A549 (cell line): ENCODE data around the gene KRTAP2-4. TPM values are rescaled to one million over a fixed set of nuclear protein-coding genes. Genes with fewer than 3 reads are reported as not detected.

ENCODE experiments used
- ATAC-seq, 2 experiments: fragments of 200-7000 bp in 1 of 2; fragments of >200 bp in 1 of 2; cut with Nextera tagmentation in 1 of 2; cut with Tn5 transposase in 1 of 2; 3 replicates each; pipeline versions ENCODE4 v1.8.0 to v1.9.1; 2018 to 2020; ENCODE audit warnings: mild to moderate bottlenecking in 1 of 2, moderate library complexity in 1 of 2
- CTCF ChIA-PET: fragments of 300-600 bp; sonication (Branson Sonifier 250); formaldehyde crosslinking; extraction: SDS; loops from one replicate; lab custom pipeline; 2021; ENCODE audit warnings: antibody characterized with exemption, inconsistent platforms; lab: Yijun Ruan, JAX
- POLR2A ChIA-PET: fragments of 350-600 bp; formaldehyde crosslinking; extraction: SDS; loops from one replicate; lab custom pipeline; 2021; ENCODE audit warnings: antibody characterized with exemption, inconsistent platforms; lab: Yijun Ruan, JAX
- DNase-seq, 2 experiments: peaks; one replicate each; pipeline versions ENCODE4 v3.0.0 to v3.0.0-alpha.2; 2011 to 2016; ENCODE audit warnings: low read depth in 1 of 2, low spot score in 1 of 2
- FAIRE-seq: peaks from 2 replicates; lab custom pipeline; 2011; peaks lifted over from hg19 to GRCh38; lab: Jason Lieb, UNC
- H3K27ac ChIP-seq, 2 experiments: fragments of >200 bp; sonication (Bioruptor Twin); formaldehyde crosslinking; 3 replicates each; pipeline ENCODE4 v1.5.1; 2016 to 2017
- H3K4me1 ChIP-seq: fragments of >200 bp; sonication (Bioruptor Twin); formaldehyde crosslinking; 3 replicates; pipeline ENCODE4 v1.6.1; 2016
- H3K4me2 ChIP-seq: fragments of >200 bp; sonication (Bioruptor Twin); formaldehyde crosslinking; 3 replicates; pipeline ENCODE4 v1.6.1; 2016
- H3K4me3 ChIP-seq: fragments of >200 bp; sonication (Bioruptor Twin); formaldehyde crosslinking; 3 replicates; pipeline ENCODE4 v1.5.1; 2016
- H3K9me3 ChIP-seq: fragments of >200 bp; sonication (Bioruptor Twin); formaldehyde crosslinking; 3 replicates; pipeline ENCODE4 v1.6.1; 2016
- BHLHE40 ChIP-seq: IDR thresholded peaks from 2 replicates; pipeline ENCODE4 v1.6.1; 2012; ENCODE audit warnings: low read depth, low read length, inconsistent platforms
- CBX2 ChIP-seq: fragments of 200-600 bp; sonication (generic); IDR thresholded peaks from 2 replicates; pipeline ENCODE4 v1.6.1; 2016; ENCODE audit warnings: low read depth, mild to moderate bottlenecking, borderline replicate concordance
- CHD2 ChIP-seq: fragments of 150-350 bp; IDR thresholded peaks from 2 replicates; pipeline ENCODE4 v1.6.1; 2014; ENCODE audit warnings: low read length; ENCODE audit not compliant: partially characterized antibody
- CHD4 ChIP-seq: fragments of 200-600 bp; sonication (generic); IDR thresholded peaks from 2 replicates; pipeline ENCODE4 v1.6.1; 2016; ENCODE audit warnings: antibody characterized with exemption, mild to moderate bottlenecking, borderline replicate concordance
- EHF ChIP-seq: fragments of 250-450 bp; sonication (Bioruptor Pico); IDR thresholded peaks from 2 replicates; pipeline ENCODE4 v1.5.0; 2020; ENCODE audit warnings: mild to moderate bottlenecking
- FOSB ChIP-seq: fragments of 250-450 bp; sonication (Bioruptor Pico); IDR thresholded peaks from 2 replicates; pipeline ENCODE4 v1.5.0; 2020; ENCODE audit warnings: mild to moderate bottlenecking, moderate library complexity
- FOXS1 ChIP-seq: fragments of 250-450 bp; sonication (Bioruptor Pico); IDR thresholded peaks from 2 replicates; pipeline ENCODE4 v1.5.0; 2020; ENCODE audit warnings: mild to moderate bottlenecking, moderate library complexity
- HEYL ChIP-seq: fragments of 250-450 bp; sonication (Bioruptor Pico); IDR thresholded peaks from 2 replicates; pipeline ENCODE4 v1.8.0; 2021; ENCODE audit warnings: mild to moderate bottlenecking, moderate library complexity
- HOXA7 ChIP-seq: fragments of 250-450 bp; sonication (Bioruptor Pico); IDR thresholded peaks from 2 replicates; pipeline ENCODE4 v1.5.0; 2020; ENCODE audit warnings: mild to moderate bottlenecking, moderate library complexity
- HOXB13 ChIP-seq: fragments of 250-450 bp; sonication (Bioruptor Pico); IDR thresholded peaks from 2 replicates; pipeline ENCODE4 v1.5.0; 2020; ENCODE audit warnings: low read depth, mild to moderate bottlenecking, moderate library complexity
- HOXB5 ChIP-seq: fragments of 250-450 bp; sonication (Bioruptor Pico); IDR thresholded peaks from 2 replicates; pipeline ENCODE4 v1.5.0; 2020; ENCODE audit warnings: mild to moderate bottlenecking, moderate library complexity
- JUN ChIP-seq, 2 experiments: fragments of >200 bp; sonication (Bioruptor Twin); formaldehyde crosslinking; IDR thresholded peaks; 2 replicates in 1 of 2; 3 replicates in 1 of 2; pipeline ENCODE4 v1.6.1; 2016 to 2017
- JUNB ChIP-seq: fragments of >200 bp; sonication (Bioruptor Twin); formaldehyde crosslinking; IDR thresholded peaks from 2 replicates; pipeline ENCODE4 v1.6.1; 2016
- MAZ ChIP-seq: fragments of 150-350 bp; IDR thresholded peaks from 2 replicates; pipeline ENCODE4 v1.6.1; 2014; ENCODE audit warnings: antibody characterized with exemption, low read depth, low read length, borderline replicate concordance
- MYC ChIP-seq: IDR thresholded peaks from 2 replicates; pipeline ENCODE4 v1.6.1; 2012; ENCODE audit warnings: mild to moderate bottlenecking, inconsistent platforms, low read length, improper control_type of control experiment, borderline replicate concordance
- NFE2L2 ChIP-seq: fragments of 150-350 bp; conservative IDR thresholded peaks from 2 replicates; pipeline ENCODE4 v1.6.1; 2014; ENCODE audit warnings: low read length
- PHF8 ChIP-seq: fragments of 200-600 bp; sonication (generic); IDR thresholded peaks from 2 replicates; pipeline ENCODE4 v1.6.1; 2016; ENCODE audit warnings: low read depth, mild to moderate bottlenecking, antibody characterized with exemption, moderate library complexity, borderline replicate concordance
- POLR2A ChIP-seq: IDR thresholded peaks from 2 replicates; pipeline ENCODE4 v1.6.1; 2012; ENCODE audit warnings: mild to moderate bottlenecking, low read length
- RAD21 ChIP-seq, 2 experiments: fragments of >200 bp in 1 of 2; sonication (Bioruptor Twin) in 1 of 2; formaldehyde crosslinking in 1 of 2; IDR thresholded peaks in 1 of 2; conservative IDR thresholded peaks in 1 of 2; 2 replicates in 1 of 2; 3 replicates in 1 of 2; pipeline ENCODE4 v1.6.1; 2012 to 2018; ENCODE audit warnings: inconsistent platforms in 1 of 2
- RCOR1 ChIP-seq: fragments of 150-350 bp; IDR thresholded peaks from 2 replicates; pipeline ENCODE4 v1.6.1; 2014; ENCODE audit warnings: antibody characterized with exemption, low read length, low read depth
- TP53 ChIP-seq: fragments of 250-450 bp; sonication (Bioruptor Pico); IDR thresholded peaks from 2 replicates; pipeline ENCODE4 v1.5.0; 2021; ENCODE audit warnings: mild to moderate bottlenecking, moderate library complexity
- ZFP36 ChIP-seq: fragments of 450-650 bp; IDR thresholded peaks from 2 replicates; pipeline ENCODE4 v1.6.1; 2014; ENCODE audit warnings: borderline replicate concordance; ENCODE audit not compliant: partially characterized antibody
- ZNF302 ChIP-seq: fragments of 250-450 bp; sonication (Bioruptor Pico); IDR thresholded peaks from 2 replicates; pipeline ENCODE4 v1.9.0; 2021; ENCODE audit warnings: inconsistent platforms, mild to moderate bottlenecking, moderate library complexity
- WGBS: methylation state at CpG from one replicate; pipeline ENCODE4 v1.1.6; 2017; ENCODE audit errors: missing lambda C conversion rate; 5-methylcytosine and 5-hydroxymethylcytosine counted together
- polyA plus RNA-seq, 4 experiments: library from polyadenylated mRNA; depleted of rRNA in 3 of 4; stranded (reverse); fragments of >200 nt; fragmentation: RNase III in 1 of 4; extraction: RNeasy Plus Mini Kit Qiagen cat#74134 plus additional on column Dnase treatment in 1 of 4; gene quantifications; 2 replicates in 3 of 4; 3 replicates in 1 of 4; pipeline ENCODE4 v1.2.3, GENCODE V29; 2011 to 2017
- TF ChIP-seq, protein P1 (sequence below): fragments of 250-450 bp; sonication (Bioruptor Pico); IDR thresholded peaks from 2 replicates; pipeline ENCODE4 v1.5.0; 2020; ENCODE audit warnings: low read depth, mild to moderate bottlenecking, moderate library complexity
- TF ChIP-seq, protein P2 (sequence below): fragments of >200 bp; sonication (Bioruptor Twin); formaldehyde crosslinking; IDR thresholded peaks from 3 replicates; pipeline ENCODE4 v1.6.1; 2016
- TF ChIP-seq, protein P3 (sequence below): IDR thresholded peaks from 2 replicates; pipeline ENCODE4 v1.6.1; 2012
- TF ChIP-seq, protein P4 (sequence below): IDR thresholded peaks from 2 replicates; pipeline ENCODE4 v1.6.1; 2012; ENCODE audit warnings: low read depth, borderline replicate concordance
- TF ChIP-seq, protein P5 (sequence below): IDR thresholded peaks from 2 replicates; pipeline ENCODE4 v1.6.1; 2012

The KRTAP2-4 gene
- polyA plus RNA-seq, 2 of the 4 experiments (the other 2 are of a cell fraction): not detected

DNA sequence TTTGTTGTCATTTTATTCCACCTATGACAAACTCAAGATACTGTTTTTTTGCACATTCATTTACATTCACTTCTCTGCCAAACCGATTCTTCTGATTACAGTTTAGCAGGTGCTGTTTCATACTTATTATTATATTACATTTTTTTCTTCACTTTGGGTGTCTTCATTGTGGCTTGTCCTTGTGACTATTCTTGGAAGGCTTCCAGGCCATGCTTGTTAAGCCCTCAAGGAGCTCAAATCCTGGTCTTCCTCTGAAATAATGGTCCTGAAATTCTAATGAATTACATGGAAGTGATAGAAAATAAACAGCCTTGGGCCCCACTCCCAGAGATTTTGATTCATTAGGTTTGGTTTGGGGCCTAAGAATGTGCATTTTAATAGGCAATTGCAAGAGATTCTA lies 1.4 kb downstream of the KRTAP2-4 start:
- H3K9me3 ChIP-seq: no peaks in the 10 kb centered on the region
- ChIA-PET POLR2A (no interaction called here), CTCF (interaction anchor here (1.0 to 1.4 kb wide), 2 partner anchors 485 to 598 kb away, joined by 3 to 4 read pairs; no protein-coding TSS in a partner anchor)
- FAIRE-seq (no peak), DNase-seq (no peak), ATAC-seq (no peak)
- TF ChIP-seq FOSB (CRISPR knock-in tag) (no peak), JUN (IDR thresholded peaks at IDR 0.05) (no peak), BHLHE40 (no peak), HEYL (CRISPR knock-in tag) (no peak)
- no peak overlapping the region for H3K4me3 ChIP-seq
- H3K4me1 ChIP-seq: peaks cover 30% of the 10 kb centered on the region
- H3K4me2 ChIP-seq: no peak overlapping the region
- 87% methylated on average over 1 of the region's 1 CpG for WGBS
- no peak overlapping the region for H3K27ac ChIP-seq

DNA sequence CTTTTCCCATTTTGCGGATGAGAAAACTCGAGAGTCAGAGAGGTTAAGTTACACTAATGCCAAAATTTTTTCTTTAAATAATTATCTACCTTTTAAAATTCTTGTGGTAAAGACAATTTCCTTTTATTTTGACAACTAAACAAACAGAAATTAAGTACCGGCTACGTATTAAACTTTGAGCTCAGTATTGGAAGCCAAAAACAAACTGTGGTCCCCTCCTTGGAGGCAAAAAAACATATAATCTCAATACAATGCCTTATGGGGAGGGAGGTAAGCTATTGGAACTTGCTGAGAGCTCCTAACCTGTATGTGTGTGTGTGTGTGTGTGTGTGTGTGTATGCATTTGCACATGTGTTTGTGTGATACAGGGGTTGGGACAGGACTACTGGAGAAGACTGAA lies 2.2 kb downstream of the KRTAP2-4 start:
- H3K9me3 ChIP-seq: no peaks in the 10 kb centered on the region
- peaks cover 39% of the 10 kb centered on the region for H3K4me1 ChIP-seq
- CTCF ChIA-PET: interaction anchor here (0.7 to 1.4 kb wide), 2 partner anchors 12 to 599 kb away, joined by 3 to 4 read pairs; no protein-coding TSS in a partner anchor
- TF ChIP-seq BHLHE40: no peak
- TF ChIP-seq HEYL (CRISPR knock-in tag): no peak
- TF ChIP-seq JUNB: no peak
- TF ChIP-seq HOXB13 (CRISPR knock-in tag): no peak
- no peak for TF ChIP-seq NFE2L2
- no peak for TF ChIP-seq EHF (CRISPR knock-in tag)
- TF ChIP-seq ZFP36: no peak
- TF ChIP-seq, protein P1, sequence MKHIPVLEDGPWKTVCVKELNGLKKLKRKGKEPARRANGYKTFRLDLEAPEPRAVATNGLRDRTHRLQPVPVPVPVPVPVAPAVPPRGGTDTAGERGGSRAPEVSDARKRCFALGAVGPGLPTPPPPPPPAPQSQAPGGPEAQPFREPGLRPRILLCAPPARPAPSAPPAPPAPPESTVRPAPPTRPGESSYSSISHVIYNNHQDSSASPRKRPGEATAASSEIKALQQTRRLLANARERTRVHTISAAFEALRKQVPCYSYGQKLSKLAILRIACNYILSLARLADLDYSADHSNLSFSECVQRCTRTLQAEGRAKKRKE: no peak
- no peak for TF ChIP-seq RCOR1
- no peak for TF ChIP-seq CHD2
- TF ChIP-seq HOXB5: no peak
- TF ChIP-seq, protein P2, sequence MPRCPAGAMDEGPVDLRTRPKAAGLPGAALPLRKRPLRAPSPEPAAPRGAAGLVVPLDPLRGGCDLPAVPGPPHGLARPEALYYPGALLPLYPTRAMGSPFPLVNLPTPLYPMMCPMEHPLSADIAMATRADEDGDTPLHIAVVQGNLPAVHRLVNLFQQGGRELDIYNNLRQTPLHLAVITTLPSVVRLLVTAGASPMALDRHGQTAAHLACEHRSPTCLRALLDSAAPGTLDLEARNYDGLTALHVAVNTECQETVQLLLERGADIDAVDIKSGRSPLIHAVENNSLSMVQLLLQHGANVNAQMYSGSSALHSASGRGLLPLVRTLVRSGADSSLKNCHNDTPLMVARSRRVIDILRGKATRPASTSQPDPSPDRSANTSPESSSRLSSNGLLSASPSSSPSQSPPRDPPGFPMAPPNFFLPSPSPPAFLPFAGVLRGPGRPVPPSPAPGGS: no peak
- no peak for TF ChIP-seq POLR2A
- TF ChIP-seq, protein P3, sequence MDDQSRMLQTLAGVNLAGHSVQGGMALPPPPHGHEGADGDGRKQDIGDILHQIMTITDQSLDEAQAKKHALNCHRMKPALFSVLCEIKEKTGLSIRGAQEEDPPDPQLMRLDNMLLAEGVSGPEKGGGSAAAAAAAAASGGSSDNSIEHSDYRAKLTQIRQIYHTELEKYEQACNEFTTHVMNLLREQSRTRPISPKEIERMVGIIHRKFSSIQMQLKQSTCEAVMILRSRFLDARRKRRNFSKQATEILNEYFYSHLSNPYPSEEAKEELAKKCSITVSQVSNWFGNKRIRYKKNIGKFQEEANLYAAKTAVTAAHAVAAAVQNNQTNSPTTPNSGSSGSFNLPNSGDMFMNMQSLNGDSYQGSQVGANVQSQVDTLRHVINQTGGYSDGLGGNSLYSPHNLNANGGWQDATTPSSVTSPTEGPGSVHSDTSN: no peak
- TF ChIP-seq TP53: no peak
- TF ChIP-seq PHF8: no peak
- ATAC-seq: no peak
- no peak for DNase-seq
- H3K27ac ChIP-seq: no peak overlapping the region
- no peak for FAIRE-seq
- 77% methylated on average over 4 of the region's 4 CpGs for WGBS
- no peak overlapping the region for H3K4me3 ChIP-seq
- POLR2A ChIA-PET: no interaction called here
- H3K4me2 ChIP-seq: no peak overlapping the region

DNA sequence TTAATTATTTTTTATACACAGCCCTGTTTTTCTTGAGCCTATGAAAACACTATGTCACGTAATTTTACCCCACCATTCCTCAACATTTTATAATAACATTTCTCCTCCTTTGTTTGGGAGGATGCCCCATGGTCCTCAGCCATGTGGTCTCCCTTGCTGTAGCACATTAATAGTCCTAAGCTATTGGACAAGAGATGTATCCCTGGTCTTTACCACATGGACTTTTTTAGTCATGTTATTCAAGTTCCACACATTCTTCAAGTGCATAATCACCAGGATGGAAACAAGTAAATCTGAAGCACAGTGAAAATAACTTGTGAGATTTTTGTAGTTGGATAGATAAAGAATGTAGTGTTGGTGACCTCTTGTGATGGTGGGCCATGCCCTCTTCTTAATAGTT lies 3.7 kb downstream of the KRTAP2-4 start:
- Histone ChIP-seq H3K4me3 (no peak overlapping the region), H3K27ac (peak overlapping the region in 1 of 2 experiments; percentile 29; a peak in 2 of 6 replicates), H3K4me2 (peak overlapping the region; percentile 8; the same call in 1 of the 3 replicates), H3K4me1 (peaks cover 42% of the 10 kb centered on the region), H3K9me3 (no peaks in the 10 kb centered on the region)
- peak; percentile 59 for FAIRE-seq
- peak; percentile 23 to 52 for DNase-seq
- CTCF ChIA-PET: interaction anchor here (1.0 kb wide), 1 partner anchor 205 kb away, joined by 3 read pairs; no protein-coding TSS in a partner anchor
- TF ChIP-seq, protein P4, sequence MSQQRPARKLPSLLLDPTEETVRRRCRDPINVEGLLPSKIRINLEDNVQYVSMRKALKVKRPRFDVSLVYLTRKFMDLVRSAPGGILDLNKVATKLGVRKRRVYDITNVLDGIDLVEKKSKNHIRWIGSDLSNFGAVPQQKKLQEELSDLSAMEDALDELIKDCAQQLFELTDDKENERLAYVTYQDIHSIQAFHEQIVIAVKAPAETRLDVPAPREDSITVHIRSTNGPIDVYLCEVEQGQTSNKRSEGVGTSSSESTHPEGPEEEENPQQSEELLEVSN: peak; percentile 25; the same call in 1 of the 2 replicates
- TF ChIP-seq HEYL (CRISPR knock-in tag): no peak
- TF ChIP-seq CHD4: no peak
- TF ChIP-seq FOXS1: 0 out of 2 replicates have a peak, but pooled peaks have one; percentile 35
- no peak for TF ChIP-seq MAZ
- TF ChIP-seq RAD21 (conservative IDR thresholded peaks at IDR 0.05 in 1 of 2, IDR thresholded peaks at IDR 0.05 in 1 of 2): 0 out of 5 replicates have a peak, but pooled peaks have one; percentile 11
- TF ChIP-seq, protein P5, sequence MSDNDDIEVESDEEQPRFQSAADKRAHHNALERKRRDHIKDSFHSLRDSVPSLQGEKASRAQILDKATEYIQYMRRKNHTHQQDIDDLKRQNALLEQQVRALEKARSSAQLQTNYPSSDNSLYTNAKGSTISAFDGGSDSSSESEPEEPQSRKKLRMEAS: peak; percentile 49
- TF ChIP-seq ZFP36: no peak
- no peak for TF ChIP-seq JUNB
- no peak for TF ChIP-seq MYC
- TF ChIP-seq HOXA7 (CRISPR knock-in tag): no peak
- no peak for TF ChIP-seq FOSB (CRISPR knock-in tag)
- TF ChIP-seq ZNF302: no peak
- TF ChIP-seq CBX2: no peak
- TF ChIP-seq CHD2: no peak
- no peak for TF ChIP-seq HOXB5
- 80% methylated on average over 1 of the region's 1 CpG for WGBS
- peak in 1 of 2 experiments; percentile 48; a peak in 3 of 6 replicates for ATAC-seq
- POLR2A ChIA-PET: no interaction called here
